Astrocyte (in vitro differentiated cells and primary cell): ENCODE results near the gene MOB3A. TPM values are rescaled to one million over a fixed set of nuclear protein-coding genes. Genes with fewer than 3 reads are reported as not detected.
"Not testable (repeated sequence)": the region's sequence is repeated elsewhere in the genome, so short reads cannot be mapped to it uniquely, and the experiment has no call there.

ENCODE experiments used
- DNase-seq: peaks from one replicate; pipeline ENCODE4 v3.0.0-alpha.2; 2010; ENCODE audit warnings: low read depth
- FAIRE-seq: peaks from 2 replicates; lab custom pipeline; 2011; peaks lifted over from hg19 to GRCh38; lab: Jason Lieb, UNC
- H2AFZ ChIP-seq: 2 replicates; pipeline ENCODE4 v1.6.0; 2012; ENCODE audit warnings: low read depth, low read length, inconsistent platforms
- H3K27ac ChIP-seq: 2 replicates; pipeline ENCODE4 v1.5.1; 2011; ENCODE audit warnings: low read depth, low read length, inconsistent platforms
- H3K27me3 ChIP-seq: 2 replicates; pipeline ENCODE4 v1.6.0; 2011; ENCODE audit warnings: low read length, inconsistent platforms; ENCODE audit not compliant: insufficient read depth
- H3K36me3 ChIP-seq: 2 replicates; pipeline ENCODE4 v1.5.1; 2011; ENCODE audit warnings: low read length, inconsistent platforms; ENCODE audit not compliant: insufficient read depth
- H3K4me1 ChIP-seq: 2 replicates; pipeline ENCODE4 v1.5.1; 2011; ENCODE audit warnings: low read length, inconsistent platforms; ENCODE audit not compliant: insufficient read depth
- H3K4me2 ChIP-seq: 2 replicates; pipeline ENCODE4 v1.6.0; 2012; ENCODE audit warnings: low read length, inconsistent platforms
- H3K4me3 ChIP-seq: 2 replicates; pipeline ENCODE4 v1.5.1; 2011; ENCODE audit warnings: low read depth, mild to moderate bottlenecking, low read length, inconsistent platforms; ENCODE audit not compliant: insufficient read depth
- H3K79me2 ChIP-seq: 2 replicates; pipeline ENCODE4 v1.6.0; 2012; ENCODE audit warnings: mild to moderate bottlenecking, low read length, inconsistent platforms; ENCODE audit not compliant: insufficient read depth
- H3K9ac ChIP-seq: 2 replicates; pipeline ENCODE4 v1.6.0; 2012; ENCODE audit warnings: mild to moderate bottlenecking, low read length, inconsistent platforms
- H3K9me3 ChIP-seq: 2 replicates; pipeline ENCODE4 v1.5.1; 2012; ENCODE audit warnings: low read depth, mild to moderate bottlenecking, low read length, inconsistent platforms; ENCODE audit not compliant: insufficient read depth
- H4K20me1 ChIP-seq: 2 replicates; pipeline ENCODE4 v1.6.0; 2012; ENCODE audit warnings: low read length, inconsistent platforms; ENCODE audit not compliant: insufficient read depth
- H3K27ac Mint-ChIP-seq: one replicate; pipeline ENCODE4 v1.8.0; 2021; ENCODE audit warnings: mild to moderate bottlenecking, mixed read lengths; ENCODE audit not compliant: unreplicated experiment
- H3K27me3 Mint-ChIP-seq: one replicate; pipeline ENCODE4 v1.8.0; 2021; ENCODE audit warnings: low read depth, mixed read lengths; ENCODE audit not compliant: unreplicated experiment
- H3K36me3 Mint-ChIP-seq: one replicate; pipeline ENCODE4 v1.8.0; 2021; ENCODE audit warnings: low read depth, mixed read lengths; ENCODE audit not compliant: unreplicated experiment
- H3K4me1 Mint-ChIP-seq: one replicate; pipeline ENCODE4 v1.8.0; 2021; ENCODE audit warnings: low read depth, mixed read lengths; ENCODE audit not compliant: unreplicated experiment
- H3K4me3 Mint-ChIP-seq: one replicate; pipeline ENCODE4 v1.8.0; 2021; ENCODE audit warnings: mild to moderate bottlenecking, moderate library complexity, mixed read lengths; ENCODE audit not compliant: unreplicated experiment
- H3K9me3 Mint-ChIP-seq: one replicate; pipeline ENCODE4 v1.8.0; 2021; ENCODE audit warnings: mild to moderate bottlenecking, mixed read lengths; ENCODE audit not compliant: unreplicated experiment
- CTCF ChIP-seq: IDR thresholded peaks from 2 replicates; pipeline ENCODE4 v1.5.1; 2011; ENCODE audit warnings: low read depth, mild to moderate bottlenecking, inconsistent platforms, low read length, moderate library complexity; ENCODE audit not compliant: insufficient read depth
- EZH2 ChIP-seq: IDR thresholded peaks from 2 replicates; pipeline ENCODE4 v1.6.1; 2012; ENCODE audit warnings: mild to moderate bottlenecking, low read length, inconsistent platforms; ENCODE audit not compliant: insufficient read depth
- total RNA-seq: library from RNA; stranded (reverse); gene quantifications from 2 replicates; pipeline ENCODE4 v1.2.1, GENCODE V29; 2021

Gene MOB3A
- total RNA-seq, 1 donor from 2014 or later = 45.3 TPM

DNA sequence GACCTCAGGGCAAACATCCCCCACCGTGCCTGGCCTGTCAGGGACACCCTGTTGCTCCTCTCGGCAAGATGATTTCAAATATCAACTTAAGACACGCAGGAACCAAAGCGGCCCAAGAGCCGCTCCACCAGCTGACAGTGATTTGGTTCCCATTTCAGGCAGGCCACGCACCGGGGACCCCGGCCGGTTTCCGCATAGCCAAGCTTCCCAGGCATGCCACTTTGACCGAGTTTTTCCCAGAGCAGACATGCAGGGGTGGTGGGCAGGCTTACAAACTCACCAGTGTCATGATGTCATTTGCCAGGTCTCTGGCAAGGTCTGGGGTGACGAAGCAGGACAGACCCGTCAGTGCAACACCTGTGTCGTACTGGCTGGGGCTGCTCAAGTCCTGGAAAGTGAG, 36.1 kb upstream of the MOB3A start:
- H3K36me3 ChIP-seq = peaks cover 15% of the 10 kb centered on the region
- no peak for FAIRE-seq

GRCh38 chr19:2131012-2131975, 35.2 kb upstream of the MOB3A start:
- H3K9me3 ChIP-seq, H3K4me2 ChIP-seq, H3K27me3 ChIP-seq, FAIRE-seq, H3K4me1 Mint-ChIP-seq, H3K36me3 Mint-ChIP-seq, H3K4me1 ChIP-seq, H3K4me3 Mint-ChIP-seq, DNase-seq, H3K9me3 Mint-ChIP-seq, H3K4me3 ChIP-seq, H2AFZ ChIP-seq, H3K27ac Mint-ChIP-seq, H3K9ac ChIP-seq, H3K27me3 Mint-ChIP-seq, H3K27ac ChIP-seq: not testable (repeated sequence)
- peaks cover 74% of the 10 kb centered on the region for H4K20me1 ChIP-seq
- peaks cover 66% of the 10 kb centered on the region for H3K79me2 ChIP-seq
- peaks cover 11% of the 10 kb centered on the region for H3K36me3 ChIP-seq

More for the DNA sequence above, 36.1 kb upstream of the MOB3A start:
- H3K9me3 Mint-ChIP-seq = no peaks in the 10 kb centered on the region
- H3K27me3 Mint-ChIP-seq = no peaks in the 10 kb centered on the region
- H3K27ac ChIP-seq = no peak overlapping the region
- no peaks in the 10 kb centered on the region for H3K27me3 ChIP-seq
- no peak overlapping the region for H3K4me3 ChIP-seq
- H3K4me3 Mint-ChIP-seq = no peak overlapping the region
- H3K79me2 ChIP-seq = peaks cover 70% of the 10 kb centered on the region
- peak overlapping the region; percentile 27 for H3K27ac Mint-ChIP-seq
- H3K4me2 ChIP-seq = no peak overlapping the region
- no peak overlapping the region for H2AFZ ChIP-seq
- H3K9ac ChIP-seq = no peak overlapping the region
- no peaks in the 10 kb centered on the region for H3K4me1 Mint-ChIP-seq
- H3K9me3 ChIP-seq = no peaks in the 10 kb centered on the region
- H4K20me1 ChIP-seq = peaks cover 76% of the 10 kb centered on the region
- H3K4me1 ChIP-seq = no peaks in the 10 kb centered on the region
- DNase-seq = no peak
- TF ChIP-seq EZH2 (no peak), CTCF (no peak)
- peaks cover 6% of the 10 kb centered on the region for H3K36me3 Mint-ChIP-seq

DNA sequence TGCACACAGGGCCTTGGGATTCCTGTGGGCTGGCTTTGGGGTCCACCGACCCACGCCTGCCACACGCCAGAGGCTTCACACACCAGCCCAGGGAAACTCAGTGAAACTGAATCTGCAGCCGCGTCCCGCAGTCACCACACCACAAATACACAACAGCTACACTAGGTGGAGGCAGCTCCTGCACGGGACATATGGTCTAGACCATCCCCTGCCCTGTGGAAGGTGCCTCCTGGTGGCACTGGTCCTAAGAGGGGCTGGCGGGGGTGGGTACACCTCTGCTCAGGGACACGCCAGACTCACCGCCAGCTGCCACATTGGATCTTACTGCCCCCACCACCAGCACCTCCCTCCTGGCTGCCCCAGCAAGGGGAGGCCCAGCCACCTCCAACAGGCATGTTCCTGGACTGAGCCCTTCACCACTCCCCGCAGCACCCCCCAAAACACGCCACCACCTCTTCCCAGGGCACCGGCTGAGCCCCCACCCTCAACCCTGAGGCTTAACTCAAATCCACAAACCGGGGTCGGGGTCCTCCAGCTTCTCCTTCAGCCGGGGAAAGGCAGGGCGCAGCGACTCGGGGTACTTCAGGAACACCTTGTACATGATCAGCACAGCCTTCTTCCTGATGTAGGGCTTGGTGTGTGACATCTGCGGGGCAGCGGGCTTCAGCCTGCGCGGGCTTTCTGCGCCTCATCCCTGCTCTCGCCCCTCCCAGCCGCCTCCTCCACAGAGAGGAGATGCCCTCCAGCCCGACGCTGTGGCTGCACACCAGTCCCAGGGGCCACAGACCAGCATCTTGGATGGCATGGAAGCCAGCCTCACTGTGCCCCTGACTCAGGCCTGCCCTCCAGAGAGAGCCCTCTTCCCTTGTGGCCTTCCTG, 34.0 kb upstream of the MOB3A start:
- no peak overlapping the region for H2AFZ ChIP-seq
- H3K27me3 ChIP-seq = no peaks in the 10 kb centered on the region
- H3K36me3 Mint-ChIP-seq = peaks cover 6% of the 10 kb centered on the region
- H3K9me3 ChIP-seq = no peaks in the 10 kb centered on the region
- H4K20me1 ChIP-seq = peaks cover 75% of the 10 kb centered on the region
- H3K4me3 ChIP-seq = no peak overlapping the region
- no peaks in the 10 kb centered on the region for H3K4me1 Mint-ChIP-seq
- no peak for TF ChIP-seq EZH2
- no peak for TF ChIP-seq CTCF
- H3K27ac Mint-ChIP-seq = peak overlapping the region; percentile 7
- H3K79me2 ChIP-seq = peaks cover 57% of the 10 kb centered on the region
- no peak overlapping the region for H3K9ac ChIP-seq
- H3K4me1 ChIP-seq = no peaks in the 10 kb centered on the region
- no peak overlapping the region for H3K4me3 Mint-ChIP-seq
- FAIRE-seq = no peak
- H3K4me2 ChIP-seq = no peak overlapping the region
- no peaks in the 10 kb centered on the region for H3K9me3 Mint-ChIP-seq
- peaks cover 14% of the 10 kb centered on the region for H3K36me3 ChIP-seq
- no peaks in the 10 kb centered on the region for H3K27me3 Mint-ChIP-seq
- no peak for DNase-seq
- no peak overlapping the region for H3K27ac ChIP-seq
